HepG2 (cell line): ENCODE data around the gene ATP5MG. TPM values are rescaled to one million over a fixed set of nuclear protein-coding genes. Genes with fewer than 3 reads are reported as not detected.

Source experiments
- ATAC-seq: fragments of 200-7000 bp; cut with Tn5 transposase; 3 replicates; pipeline ENCODE4 v1.9.1; 2020; ENCODE audit warnings: mild to moderate bottlenecking, moderate library complexity
- BruUV-seq: library from RNA; stranded (reverse); fragments of 400-500 nt; replicated peaks from 2 replicates; lab custom pipeline; 2021; lab: Mats Ljungman, UMichigan
- CTCF ChIA-PET: fragments of 300-600 bp; formaldehyde crosslinking; extraction: SDS; loops from one replicate; lab custom pipeline; 2021; ENCODE audit warnings: low total read pairs, inconsistent platforms, low intra/inter-chr PET ratio; lab: Yijun Ruan, JAX
- POLR2A ChIA-PET: fragments of 350-600 bp; sonication (Branson Sonifier 250); formaldehyde crosslinking; loops from one replicate; lab custom pipeline; 2020; ENCODE audit warnings: antibody characterized with exemption, inconsistent platforms; lab: Yijun Ruan, JAX
- DNase-seq: peaks from one replicate; pipeline ENCODE4 v3.0.0-alpha.2; 2015; ENCODE audit warnings: low spot score
- FAIRE-seq: peaks from 3 replicates; lab custom pipeline; 2011; peaks lifted over from hg19 to GRCh38; lab: Jason Lieb, UNC
- H2AFZ ChIP-seq: one replicate; pipeline ENCODE4 v1.6.1; 2011; ENCODE audit warnings: low read length, inconsistent platforms
- H3K27ac ChIP-seq: fragments of 300-600 bp; 3 replicates; pipeline ENCODE4 v1.8.0; 2011; ENCODE audit warnings: mixed run types, mild to moderate bottlenecking, mixed read lengths, low read length, inconsistent platforms; ENCODE audit not compliant: insufficient read depth; ENCODE audit errors: extremely low read length
- H3K27me3 ChIP-seq, 2 experiments: fragments of 200-600 bp in 1 of 2; 2 replicates in 1 of 2; 3 replicates in 1 of 2; pipeline versions ENCODE4 v1.6.0 to v1.8.0; 2011; ENCODE audit warnings: low read length in 2 of 2, mild to moderate bottlenecking in 2 of 2, moderate library complexity in 2 of 2, inconsistent platforms in 1 of 2; ENCODE audit not compliant: insufficient read depth in 2 of 2, control insufficient read depth in 1 of 2
- H3K36me3 ChIP-seq, 2 experiments: fragments of 200-600 bp in 1 of 2; replicated peaks in 1 of 2; 2 replicates in 1 of 2; 3 replicates in 1 of 2; pipeline versions ENCODE4 v1.5.1 to v1.8.0; 2011; ENCODE audit warnings: low read length in 2 of 2, inconsistent platforms in 1 of 2; ENCODE audit not compliant: insufficient read depth in 2 of 2, control insufficient read depth in 1 of 2
- H3K4me1 ChIP-seq: 2 replicates; pipeline ENCODE4 v1.5.1; 2012; ENCODE audit warnings: low read length, inconsistent platforms; ENCODE audit not compliant: insufficient read depth
- H3K4me2 ChIP-seq: 2 replicates; pipeline ENCODE4 v1.6.0; 2011; ENCODE audit warnings: low read depth, low read length, inconsistent platforms
- H3K4me3 ChIP-seq, 3 experiments: fragments of 200-600 bp in 1 of 3; sonication (generic), shearing (Covaris generic) in 1 of 3; replicated peaks in 1 of 3; 2 replicates each; pipeline ENCODE4 v1.5.1; 2011 to 2016; ENCODE audit warnings: low read length in 3 of 3, inconsistent platforms in 2 of 3, low read depth in 2 of 3, mild to moderate bottlenecking in 2 of 3, control low read depth in 1 of 3, mixed read lengths in 1 of 3; ENCODE audit not compliant: insufficient read depth in 1 of 3
- H3K79me2 ChIP-seq: one replicate; pipeline ENCODE4 v1.6.1; 2011; ENCODE audit warnings: low read length, inconsistent platforms; ENCODE audit not compliant: insufficient read depth
- H3K9ac ChIP-seq: 2 replicates; pipeline ENCODE4 v1.6.0; 2011; ENCODE audit warnings: mild to moderate bottlenecking, low read depth, low read length, inconsistent platforms; ENCODE audit not compliant: insufficient read depth
- H3K9me3 ChIP-seq: 2 replicates; pipeline ENCODE4 v1.5.1; 2012; ENCODE audit warnings: mild to moderate bottlenecking, low read length
- H4K20me1 ChIP-seq: 2 replicates; pipeline ENCODE4 v1.6.0; 2011; ENCODE audit warnings: inconsistent platforms, mild to moderate bottlenecking, low read length, moderate library complexity; ENCODE audit not compliant: insufficient read depth
- ATF4 ChIP-seq, 2 experiments: fragments of 450-650 bp in 1 of 2; sonication (generic) in 1 of 2; formaldehyde crosslinking; IDR thresholded peaks; 2 replicates each; pipeline versions ENCODE4 v1.5.0 to v1.8.0; 2020 to 2022; ENCODE audit warnings: mild to moderate bottlenecking in 1 of 2, missing genetic modification reagents in 1 of 2
- CTCF ChIP-seq: sonication (generic); formaldehyde crosslinking; IDR thresholded peaks from 2 replicates; pipeline ENCODE4 v1.5.0; 2020; ENCODE audit warnings: mild to moderate bottlenecking, missing genetic modification reagents, moderate library complexity
- HNF4A ChIP-seq: sonication (generic); formaldehyde crosslinking; IDR thresholded peaks from 2 replicates; pipeline ENCODE4 v1.4.0; 2020; ENCODE audit warnings: missing genetic modification reagents
- PATZ1 ChIP-seq: sonication (generic); formaldehyde crosslinking; IDR thresholded peaks from 2 replicates; pipeline ENCODE4 v1.4.0; 2020; ENCODE audit warnings: missing genetic modification reagents
- RORA ChIP-seq: sonication (generic); formaldehyde crosslinking; IDR thresholded peaks from 2 replicates; pipeline ENCODE4 v1.5.0; 2020; ENCODE audit warnings: mild to moderate bottlenecking, missing genetic modification reagents, moderate library complexity
- STAG1 ChIP-seq: sonication (generic); formaldehyde crosslinking; IDR thresholded peaks from 2 replicates; pipeline ENCODE4 v1.4.0; 2020; ENCODE audit warnings: missing genetic modification reagents
- TFE3 ChIP-seq: IDR thresholded peaks from 2 replicates; pipeline ENCODE4 v1.6.1; 2016
- ZBTB38 ChIP-seq: sonication (generic); formaldehyde crosslinking; IDR thresholded peaks from 2 replicates; pipeline ENCODE4 v1.5.1; 2020; ENCODE audit warnings: mild to moderate bottlenecking, missing genetic modification reagents
- ZFP82 ChIP-seq: sonication (generic); formaldehyde crosslinking; IDR thresholded peaks from 2 replicates; pipeline ENCODE4 v1.5.1; 2020; ENCODE audit warnings: mild to moderate bottlenecking, missing genetic modification reagents, borderline replicate concordance
- ZNF136 ChIP-seq: sonication (generic); formaldehyde crosslinking; IDR thresholded peaks from 2 replicates; pipeline ENCODE4 v1.8.1; 2022; ENCODE audit warnings: low read depth, mild to moderate bottlenecking, moderate library complexity, missing genetic modification reagents
- ZNF282 ChIP-seq: fragments of 450-650 bp; IDR thresholded peaks from 2 replicates; pipeline ENCODE4 v1.6.1; 2018; ENCODE audit not compliant: partially characterized antibody
- ZNF503 ChIP-seq: sonication (generic); formaldehyde crosslinking; IDR thresholded peaks from 2 replicates; pipeline ENCODE4 v1.4.0; 2020; ENCODE audit warnings: missing genetic modification reagents
- ZXDC ChIP-seq: sonication (generic); formaldehyde crosslinking; IDR thresholded peaks from 2 replicates; pipeline ENCODE4 v1.5.0; 2020; ENCODE audit warnings: mild to moderate bottlenecking, missing genetic modification reagents
- WGBS: methylation state at CpG from one replicate; pipeline ENCODE4 v1.1.6; 2017; ENCODE audit warnings: low lambda C conversion rate; 5-methylcytosine and 5-hydroxymethylcytosine counted together
- in situ Hi-C: cut with HindIII; loops from 2 replicates; pipeline ENCODE4 v1.10.0; 2017; ENCODE audit warnings: low pct_unique_long_range_greater_than_20kb; ENCODE audit not compliant: extremely low pct_ligation_motif_present
- intact Hi-C: fragments of 100-400 bp; cut with micrococcal nuclease; formaldehyde crosslinking; loops from one replicate; pipeline ENCODE4 v1.10.0; 2022; ENCODE audit not compliant: unreplicated experiment
- polyA plus RNA-seq, 8 experiments: library from polyadenylated mRNA; depleted of rRNA in 3 of 8; stranded (reverse) in 7 of 8; unstranded in 1 of 8; fragments of >200 nt; fragmentation: Illumina TruSeq in 4 of 8; extraction: Trizol in 4 of 8; gene quantifications; 2 replicates each; pipeline versions ENCODE4 v1.2.1 to v1.2.3, GENCODE V29; 2011 to 2016; ENCODE audit warnings: low read depth in 4 of 8, missing spikeins in 1 of 8, mixed read lengths in 1 of 8; ENCODE audit not compliant: insufficient read depth in 1 of 8
- total RNA-seq, 5 experiments: library from RNA; depleted of rRNA; stranded (reverse); fragments of >200 nt; fragmentation: Illumina TruSeq; extraction: Trizol; gene quantifications; 2 replicates each; pipeline ENCODE4 v1.2.3, GENCODE V29; 2016; ENCODE audit warnings: low read depth in 1 of 5

Gene ATP5MG
- total and polyA plus RNA-seq, 2 of the 13 experiments (the other 11 are each of a cell fraction or from before 2014, with no cell fraction given): 260 to 320 TPM

GRCh38 chr11:118430956-118431355, 29.6 kb downstream of the ATP5MG start:
- Histone ChIP-seq H3K36me3 (no peaks in the 10 kb centered on the region), H3K4me2 (peak overlapping the region; percentile 61), H3K79me2 (no peaks in the 10 kb centered on the region), H3K9ac (no peak overlapping the region), H3K9me3 (no peaks in the 10 kb centered on the region), H3K27me3 (no peaks in the 10 kb centered on the region), H3K4me3 (no peak overlapping the region), H4K20me1 (no peaks in the 10 kb centered on the region), H2AFZ (no peak overlapping the region), H3K4me1 (peaks cover 32% of the 10 kb centered on the region), H3K27ac (no peak overlapping the region)
- ChIA-PET CTCF (interaction anchor here (1.2 kb wide), 1 partner anchor 58 kb away, joined by 4 read pairs; no protein-coding TSS in a partner anchor), POLR2A (no interaction called here)
- intact Hi-C loops (no loop called here), in situ Hi-C loops (no loop called here)
- DNase-seq: peak; percentile 63
- BruUV-seq: no TSS peak
- peak; percentile 39 for FAIRE-seq
- 2% methylated on average over 2 of the region's 2 CpGs for WGBS
- no peak for ATAC-seq
- no peak for TF ChIP-seq ZFP82
- TF ChIP-seq STAG1 (CRISPR knock-in tag): peak; percentile 38
- 0 out of 4 replicates have a peak, but pooled peaks of 1 of the 2 experiments have one; percentile 22 for TF ChIP-seq ATF4 (CRISPR knock-in tag; IDR thresholded peaks at IDR 0.05)
- no peak for TF ChIP-seq ZBTB38 (CRISPR knock-in tag)
- TF ChIP-seq RORA (CRISPR knock-in tag): no peak
- TF ChIP-seq ZNF136 (CRISPR knock-in tag): no peak
- no peak for TF ChIP-seq TFE3 (CRISPR knock-in tag)
- TF ChIP-seq ZNF503 (CRISPR knock-in tag): no peak
- no peak for TF ChIP-seq ZXDC (CRISPR knock-in tag)
- TF ChIP-seq CTCF (CRISPR knock-in tag): peak; percentile 56
- peak; percentile 68; the same call in 1 of the 2 replicates for TF ChIP-seq PATZ1 (CRISPR knock-in tag)
- TF ChIP-seq HNF4A (CRISPR knock-in tag): peak; percentile 42; the same call in 1 of the 2 replicates
- no peak for TF ChIP-seq ZNF282
